Activated CD8-positive, alpha-beta memory T cell treated with anti-CD3 and anti-CD28 coated beads for 4 hours (primary cell): ENCODE measurements around the gene PPP2R5E.
"Not testable (repeated sequence)": the region's sequence is repeated elsewhere in the genome, so short reads cannot be mapped to it uniquely, and the experiment has no call there.

Experiments
- DNase-seq, 2 donors: peaks; one replicate each; pipeline ENCODE4 v3.0.0-alpha.2; 2020; ENCODE audit warnings: low read depth in 2 of 2

Gene PPP2R5E

GRCh38 chr14:63543000-63543825 is at the start of gene PPP2R5E:
PPP2R5E (minus strand) TSS chr14:63543377; CDS start chr14:63539685, 3,692 bp downstream.
- DNase-seq, result peak; percentile 96 to 97

- not testable (repeated sequence) for DNase-seq
These were observed 39.9 kb upstream of the PPP2R5E start for GRCh38 chr14:63583046-63583445.

- no peak for DNase-seq
These were observed 38.3 kb upstream of the PPP2R5E start for GRCh38 chr14:63581491-63581890.

- DNase-seq, result no peak
These were observed 35.1 kb upstream of the PPP2R5E start for GRCh38 chr14:63578300-63578699.

GRCh38 chr14:63573581-63573980 is 30.4 kb upstream of the PPP2R5E start:
- no peak for DNase-seq

- no peak for DNase-seq
These were observed 22.3 kb upstream of the PPP2R5E start for GRCh38 chr14:63565448-63565847.

- no peak for DNase-seq
These were observed 21.1 kb upstream of the PPP2R5E start for GRCh38 chr14:63564318-63564717.

- no peak for DNase-seq
These were observed 20.3 kb upstream of the PPP2R5E start for GRCh38 chr14:63563370-63564026.

- no peak for DNase-seq
These were observed 19.2 kb upstream of the PPP2R5E start for GRCh38 chr14:63562405-63562804.

GRCh38 chr14:63555572-63555971 is 12.4 kb upstream of the PPP2R5E start:
- DNase-seq, result no peak

- no peak for DNase-seq
These were observed 8.2 kb upstream of the PPP2R5E start for GRCh38 chr14:63551332-63551731.

- DNase-seq, result no peak
These were observed 4.7 kb upstream of the PPP2R5E start for GRCh38 chr14:63547798-63548335.

GRCh38 chr14:63545431-63545830 is 2.3 kb upstream of the PPP2R5E start:
- no peak for DNase-seq

- DNase-seq, result no peak
These were observed 1.6 kb upstream of the PPP2R5E start for GRCh38 chr14:63544591-63545299.

GRCh38 chr14:63543826-63544406 is 739 bp upstream of the PPP2R5E start:
- no peak for DNase-seq

- no peak for DNase-seq
These were observed 762 bp downstream of the PPP2R5E start for GRCh38 chr14:63542231-63542999.

GRCh38 chr14:63535918-63536317 is 7.3 kb downstream of the PPP2R5E start:
- no peak for DNase-seq

- DNase-seq, result no peak
These were observed 9.7 kb downstream of the PPP2R5E start for GRCh38 chr14:63533474-63533873.

- DNase-seq, result no peak
These were observed 18.5 kb downstream of the PPP2R5E start for GRCh38 chr14:63524537-63525155.

- no peak for DNase-seq
These were observed 19.3 kb downstream of the PPP2R5E start for GRCh38 chr14:63523735-63524426.
